Stimulated activated CD4-positive, alpha-beta T cell treated with anti-CD3 and anti-CD28 coated beads, Interleukin-4, amount 100 ng/mL, for 1 hour (primary cell): ENCODE measurements around the gene DBI.

Experiments used
- DNase-seq: peaks from one replicate; pipeline ENCODE4 v3.0.0-alpha.2; 2020

DBI gene

GRCh38 chr2:119366649-119367471 lies at the start of gene DBI, which contains the start of gene C2orf76:
Gene DBI (plus strand): TSS chr2:119366977. CDS start chr2:119367052, 75 bp downstream.
Gene C2orf76 (minus strand): TSS chr2:119366834. CDS start chr2:119339959, 26,875 bp downstream.
- DNase-seq, result peak; percentile 91

- DNase-seq, result no peak
Measured at GRCh38 chr2:119317554-119317953, 49.2 kb upstream of the DBI start.

GRCh38 chr2:119319593-119319992 lies 47.2 kb upstream of the DBI start:
- no peak for DNase-seq

- DNase-seq, result no peak
Measured at GRCh38 chr2:119323459-119323858, 43.3 kb upstream of the DBI start.

GRCh38 chr2:119324685-119325270 lies 42.0 kb upstream of the DBI start:
- DNase-seq, result no peak

GRCh38 chr2:119326938-119327337 lies 39.8 kb upstream of the DBI start:
- DNase-seq, result no peak

- DNase-seq, result no peak
Measured at GRCh38 chr2:119327431-119327830, 39.3 kb upstream of the DBI start.

- no peak for DNase-seq
Measured at GRCh38 chr2:119332953-119333352, 33.8 kb upstream of the DBI start.

GRCh38 chr2:119333360-119333759 lies 33.4 kb upstream of the DBI start:
- no peak for DNase-seq

GRCh38 chr2:119333833-119334232 lies 32.9 kb upstream of the DBI start:
- no peak for DNase-seq

- no peak for DNase-seq
Measured at GRCh38 chr2:119337749-119338148, 29.0 kb upstream of the DBI start.

GRCh38 chr2:119338272-119338671 lies 28.5 kb upstream of the DBI start:
- no peak for DNase-seq

- peak; percentile 8 for DNase-seq
Measured at GRCh38 chr2:119338826-119339561, 27.8 kb upstream of the DBI start.

- DNase-seq, result no peak
Measured at GRCh38 chr2:119339562-119339923, 27.2 kb upstream of the DBI start.

GRCh38 chr2:119341684-119342083 lies 25.1 kb upstream of the DBI start:
- DNase-seq, result no peak

GRCh38 chr2:119349289-119349688 lies 17.5 kb upstream of the DBI start:
- no peak for DNase-seq

- no peak for DNase-seq
Measured at GRCh38 chr2:119350311-119350998, 16.3 kb upstream of the DBI start.

GRCh38 chr2:119352357-119352756 lies 14.4 kb upstream of the DBI start:
- DNase-seq, result no peak

GRCh38 chr2:119354860-119355259 lies 11.9 kb upstream of the DBI start:
- DNase-seq, result no peak

GRCh38 chr2:119359774-119360173 lies 7.0 kb upstream of the DBI start:
- DNase-seq, result no peak

GRCh38 chr2:119360423-119360966 lies 6.3 kb upstream of the DBI start:
- no peak for DNase-seq

- no peak for DNase-seq
Measured at GRCh38 chr2:119364798-119365197, 2.0 kb upstream of the DBI start.

- no peak for DNase-seq
Measured at GRCh38 chr2:119365436-119365835, 1.3 kb upstream of the DBI start.
